ENCODE results near the gene FBXL16.
"Not testable (repeated sequence)": the region's sequence is repeated elsewhere in the genome, so short reads cannot be mapped to it uniquely, and the experiment has no call there.

FBXL16 gene

DNA sequence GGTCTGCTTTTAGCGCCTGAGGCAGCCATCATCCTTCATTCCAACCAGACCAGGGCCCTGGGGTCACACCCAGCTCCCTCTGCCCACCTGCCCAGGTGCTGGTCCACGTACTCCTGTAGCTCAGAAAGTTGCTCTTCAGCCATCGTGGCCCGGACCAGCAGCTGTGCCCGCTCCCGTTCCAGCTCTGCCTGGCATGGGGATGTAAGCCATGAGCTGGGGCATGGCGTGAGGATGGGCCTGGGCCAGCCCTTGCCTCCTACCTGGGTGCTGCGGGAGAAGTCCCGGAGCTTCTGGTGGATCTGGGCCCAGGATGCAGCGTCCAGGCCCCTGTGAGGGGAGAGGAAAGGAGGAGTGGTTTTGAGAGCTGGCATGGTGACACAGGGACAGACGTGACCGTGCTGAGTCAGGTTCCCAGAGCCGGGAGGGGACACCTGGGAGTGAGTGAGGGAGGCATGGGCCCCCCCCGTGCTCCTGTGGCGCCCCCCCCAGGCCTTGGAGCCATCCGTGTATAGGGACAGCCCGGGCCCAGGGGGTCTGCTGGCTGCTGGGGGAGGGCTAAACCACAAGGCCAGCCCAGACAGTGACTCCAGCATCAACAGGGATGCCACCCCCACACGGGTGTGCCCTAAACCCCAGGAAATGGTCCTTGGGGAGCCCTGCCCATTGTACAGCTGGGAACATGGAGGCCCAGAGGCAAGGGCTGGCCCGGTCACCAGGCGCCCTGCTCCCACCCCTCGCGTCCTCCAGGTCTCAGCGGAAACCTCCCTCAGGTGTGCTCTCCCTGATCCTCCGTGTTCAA, 17.4 kb upstream of the FBXL16 start:
- no peak for DNase-seq (ENCODE audit: low spot score)

DNA sequence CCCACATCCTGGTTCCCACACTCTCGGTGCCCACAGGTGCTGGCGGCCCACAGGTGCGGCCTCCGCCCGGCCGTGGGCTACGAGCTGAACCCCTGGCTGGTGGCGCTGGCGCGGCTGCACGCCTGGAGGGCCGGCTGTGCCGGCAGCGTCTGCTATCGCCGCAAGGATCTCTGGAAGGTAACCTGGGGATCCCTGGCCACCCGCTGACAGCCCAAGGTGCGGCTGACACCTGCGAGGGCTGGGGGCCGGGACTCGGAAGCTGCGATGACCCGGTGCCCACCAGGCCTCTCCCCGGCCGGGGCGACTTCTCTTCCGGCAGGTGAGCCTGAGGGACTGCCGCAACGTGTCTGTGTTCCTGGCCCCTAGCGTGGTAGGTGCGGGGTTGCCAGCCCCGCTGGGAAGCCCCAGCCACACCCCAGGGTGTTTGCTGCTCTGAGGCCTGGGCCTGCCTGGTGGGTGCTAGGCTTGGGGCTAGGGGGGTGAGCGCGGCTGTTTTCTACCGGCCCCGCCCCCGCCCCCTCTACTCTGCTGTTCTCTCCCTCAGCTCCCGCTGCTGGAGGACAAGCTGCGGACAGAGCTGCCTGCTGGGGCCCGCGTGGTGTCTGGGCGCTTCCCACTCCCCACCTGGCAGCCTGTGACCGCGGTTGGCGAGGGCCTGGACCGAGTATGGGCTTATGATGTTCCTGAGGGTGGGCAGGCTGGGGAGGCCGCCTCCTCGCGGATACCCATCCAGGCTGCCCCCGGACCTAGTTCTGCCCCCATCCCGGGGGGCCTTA, 16.4 kb upstream of the FBXL16 start:
- no peak for DNase-seq (ENCODE audit: low spot score)

DNA sequence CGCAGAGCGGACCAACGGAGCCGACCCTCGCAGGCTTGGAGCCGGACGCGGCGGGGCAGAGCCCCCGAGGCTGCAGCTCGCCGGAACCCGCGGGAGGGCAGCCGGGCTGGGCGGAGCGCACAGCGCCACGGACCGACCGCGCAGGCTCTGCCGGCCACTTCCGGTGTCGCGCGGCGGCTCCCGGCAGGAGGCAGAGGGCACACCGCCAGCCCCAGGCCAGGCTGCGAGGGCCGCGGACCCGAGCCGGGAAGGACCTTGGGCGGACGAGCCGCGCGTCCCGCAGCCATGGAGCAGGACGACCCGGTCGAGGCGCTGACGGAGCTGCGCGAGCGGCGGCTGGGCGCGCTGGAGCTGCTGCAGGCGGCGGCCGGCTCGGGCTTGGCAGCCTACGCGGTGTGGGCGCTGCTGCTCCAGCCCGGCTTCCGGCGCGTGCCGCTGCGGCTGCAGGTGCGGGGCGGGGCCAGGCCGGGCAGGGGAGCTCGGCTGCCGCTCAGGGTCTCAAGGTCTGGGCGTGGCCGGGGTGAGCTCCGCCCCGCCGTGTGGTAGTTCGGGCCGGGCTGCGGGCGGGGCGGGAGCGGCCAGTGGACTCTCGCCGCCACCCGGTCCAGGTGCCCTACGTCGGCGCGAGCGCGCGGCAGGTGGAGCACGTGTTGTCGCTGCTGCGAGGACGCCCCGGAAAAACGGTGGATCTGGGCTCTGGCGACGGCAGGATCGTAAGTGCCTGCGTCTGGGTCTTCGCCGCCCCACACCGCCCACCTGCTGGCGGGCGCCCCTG, 15.6 kb upstream of the FBXL16 start, which contains the start of gene ANTKMT:
Gene ANTKMT, plus strand, starts transcription at position 157 of the 775 bp plus-strand sequence. Its CDS starts 129 bp downstream, at position 286.
- peak; percentile 90 for DNase-seq (ENCODE audit: low spot score)

DNA sequence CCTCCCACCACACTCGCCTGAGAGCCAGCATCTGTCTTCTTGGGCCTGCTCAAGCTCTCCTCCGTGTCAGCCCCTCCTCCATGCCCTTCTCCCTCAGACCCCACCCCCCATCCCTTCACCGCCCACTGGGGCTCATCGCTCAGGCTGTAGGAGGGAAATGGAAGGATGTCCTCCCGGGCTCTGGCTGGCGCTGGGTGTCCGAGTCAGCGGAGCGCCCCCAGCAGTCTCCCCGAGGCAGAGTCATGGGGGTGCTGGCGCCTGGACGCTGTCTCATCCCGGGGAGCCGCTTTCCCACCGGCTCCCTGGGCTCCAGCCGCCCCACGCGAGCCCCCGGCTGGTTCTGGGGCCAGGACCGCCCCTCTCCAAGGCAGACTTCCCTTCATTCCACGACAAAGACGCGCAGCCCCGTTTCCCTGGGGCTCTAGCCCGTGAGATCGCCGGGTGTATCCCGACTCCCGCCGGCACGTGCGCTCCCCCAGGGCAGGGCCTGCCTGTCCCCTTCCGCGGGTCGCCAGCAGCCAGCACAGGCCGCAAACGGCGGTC, 14.9 kb upstream of the FBXL16 start:
- DNase-seq (ENCODE audit: low spot score): peak; percentile 57

DNA sequence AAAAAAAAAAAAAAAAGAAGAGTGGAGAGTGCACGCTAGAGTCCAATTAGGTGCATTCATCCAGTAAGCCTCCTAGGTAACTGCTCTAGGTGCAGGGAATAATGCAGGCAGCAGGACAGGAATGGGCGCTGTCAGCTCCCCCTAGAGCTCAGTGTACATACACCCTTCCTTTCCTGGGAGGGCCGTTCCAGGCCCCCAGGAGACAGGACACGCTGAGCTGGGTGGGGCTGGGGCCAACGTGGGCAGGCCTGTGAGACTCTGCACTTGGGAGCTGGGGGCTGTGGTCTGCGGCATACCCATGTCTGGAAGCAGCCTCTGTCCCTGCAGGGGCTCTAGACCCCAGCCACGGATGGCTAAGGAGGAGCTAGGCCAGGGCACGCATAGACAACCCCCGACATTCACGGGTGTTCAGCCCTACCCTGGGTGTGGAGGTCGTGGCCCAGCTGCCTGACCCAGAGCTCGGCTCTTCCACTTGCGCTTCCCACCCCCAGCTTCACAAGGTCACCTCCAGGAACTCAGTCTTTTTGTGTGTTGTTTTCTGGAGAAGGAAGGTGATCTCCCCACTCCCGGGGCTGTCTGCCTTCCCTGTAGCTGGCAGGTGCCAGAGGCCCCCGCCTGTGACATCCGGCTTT, 14.3 kb upstream of the FBXL16 start:
- no peak for DNase-seq (ENCODE audit: low spot score)

DNA sequence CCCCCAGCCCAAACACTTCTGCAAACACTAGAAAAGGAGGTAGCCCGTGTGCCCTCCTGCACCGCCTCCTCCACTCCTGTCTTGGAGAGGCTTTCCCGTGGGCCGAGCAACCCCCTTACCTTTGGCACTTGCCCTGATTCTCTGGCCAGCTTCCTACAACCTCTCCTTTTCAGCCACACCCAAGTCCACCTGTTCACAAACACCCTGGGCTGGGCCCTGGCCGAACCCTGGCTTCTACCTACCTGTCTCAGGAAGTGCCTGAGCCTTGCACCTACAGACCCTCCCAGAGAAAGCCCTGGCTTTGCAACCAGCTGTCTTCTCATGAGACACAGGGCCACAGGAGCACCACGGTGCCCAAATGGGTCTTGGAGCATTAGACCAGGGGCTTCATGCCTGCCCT, 13.3 kb upstream of the FBXL16 start:
- no peak for DNase-seq (ENCODE audit: low spot score)

DNA sequence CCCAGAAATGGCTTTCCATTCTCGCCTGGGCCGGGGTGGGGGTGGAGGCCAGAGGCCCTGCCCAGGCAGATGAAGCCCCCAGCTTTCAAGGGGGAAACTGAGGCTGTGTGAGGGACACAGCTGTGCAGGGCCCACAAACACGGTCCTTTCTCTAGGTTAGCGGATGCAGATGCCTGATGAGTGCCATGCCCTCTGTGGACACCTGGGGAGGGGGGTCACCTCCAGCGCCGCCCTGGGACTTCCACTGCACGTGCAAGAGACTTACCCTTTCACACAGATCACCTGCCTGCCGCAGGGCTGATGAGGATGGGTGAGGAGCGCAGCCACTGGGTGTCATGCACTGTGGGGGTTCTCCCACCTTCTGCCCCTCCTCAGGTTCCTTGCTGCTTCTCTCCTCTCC, 12.8 kb upstream of the FBXL16 start:
- no peak for DNase-seq (ENCODE audit: low spot score)

DNA sequence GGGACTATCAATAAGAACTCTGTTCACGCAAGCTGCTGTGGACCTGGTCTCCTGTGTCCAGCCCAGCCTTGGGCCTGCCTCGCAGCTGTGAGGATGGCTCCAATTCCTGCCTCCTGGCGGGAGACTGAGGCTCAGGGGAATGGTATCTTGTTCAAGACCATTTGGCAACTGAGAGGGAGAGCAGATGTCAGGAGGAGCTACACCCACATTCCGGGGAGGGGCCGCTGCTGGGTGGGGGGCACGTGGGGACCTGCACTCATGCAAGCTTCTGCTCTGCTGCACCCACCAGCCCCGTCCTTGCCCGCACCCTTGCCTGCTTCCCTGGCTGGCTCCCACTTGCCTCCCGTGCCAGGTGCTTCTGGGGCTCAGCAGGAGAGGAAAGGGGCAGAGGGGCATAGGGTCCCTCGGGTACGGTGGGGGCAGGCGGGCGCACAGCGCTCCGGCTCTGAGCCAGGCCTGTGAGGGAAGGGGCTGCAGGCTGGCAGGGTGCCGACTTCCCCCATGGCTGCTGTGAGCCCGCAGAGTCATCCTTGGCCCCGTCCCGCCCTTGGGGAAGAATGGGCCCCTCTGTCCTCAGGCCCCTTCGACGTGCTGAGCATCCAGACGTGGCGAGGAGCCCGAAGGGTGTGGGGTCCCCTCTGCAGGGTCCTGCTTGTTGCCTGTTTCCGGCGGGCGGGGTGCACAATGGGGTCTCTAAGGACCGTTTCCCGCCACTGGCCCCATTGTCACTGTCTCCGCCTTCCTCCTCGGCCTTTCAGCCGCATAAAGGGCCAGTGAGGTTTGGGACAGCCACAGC, 12.0 kb upstream of the FBXL16 start:
- no peak for DNase-seq (ENCODE audit: low spot score)

DNA sequence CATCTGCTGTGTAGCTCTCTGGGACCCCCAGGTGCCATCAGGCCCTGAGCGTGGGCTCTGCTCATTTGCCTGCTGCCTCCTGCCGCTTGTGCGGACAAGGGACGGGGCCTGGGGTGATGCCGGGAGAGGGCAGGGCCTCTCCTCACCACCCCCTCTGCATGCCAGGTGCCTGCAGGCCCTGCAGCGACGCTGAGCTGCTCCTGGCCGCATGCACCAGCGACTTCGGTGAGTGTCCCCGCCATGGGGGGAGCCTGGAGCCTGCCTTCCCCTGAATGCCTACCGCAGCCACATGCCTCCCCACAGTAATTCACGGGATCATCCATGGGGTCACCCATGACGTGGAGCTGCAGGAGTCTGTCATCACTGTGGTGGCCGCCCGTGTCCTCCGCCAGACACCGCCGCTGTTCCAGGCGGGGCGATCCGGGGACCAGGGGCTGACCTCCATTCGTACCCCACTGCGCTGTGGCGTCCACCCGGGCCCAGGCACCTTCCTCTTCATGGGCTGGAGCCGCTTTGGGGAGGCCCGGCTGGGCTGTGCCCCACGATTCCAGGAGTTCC, 11.2 kb upstream of the FBXL16 start:
- DNase-seq (ENCODE audit: low spot score): no peak

DNA sequence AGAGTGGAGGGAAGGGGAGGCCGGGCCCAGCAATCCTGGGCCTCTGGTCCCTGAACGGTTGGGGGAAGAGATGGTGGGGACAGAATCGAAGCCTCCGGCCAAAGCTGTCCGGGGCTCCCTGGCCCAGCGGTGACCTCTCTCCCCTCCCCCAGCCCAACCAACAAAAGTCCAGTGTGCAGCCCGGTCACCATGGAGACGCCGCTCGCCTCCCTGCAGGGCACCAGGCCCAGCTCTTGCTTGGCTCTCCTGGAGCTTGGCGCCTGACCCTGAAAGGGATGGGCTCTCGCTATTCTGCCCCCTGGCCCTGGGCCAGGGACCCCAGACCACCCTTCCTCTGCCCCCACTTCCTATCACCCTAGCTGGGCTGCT, 10.6 kb upstream of the FBXL16 start:
- no peak for DNase-seq (ENCODE audit: low spot score)

DNA sequence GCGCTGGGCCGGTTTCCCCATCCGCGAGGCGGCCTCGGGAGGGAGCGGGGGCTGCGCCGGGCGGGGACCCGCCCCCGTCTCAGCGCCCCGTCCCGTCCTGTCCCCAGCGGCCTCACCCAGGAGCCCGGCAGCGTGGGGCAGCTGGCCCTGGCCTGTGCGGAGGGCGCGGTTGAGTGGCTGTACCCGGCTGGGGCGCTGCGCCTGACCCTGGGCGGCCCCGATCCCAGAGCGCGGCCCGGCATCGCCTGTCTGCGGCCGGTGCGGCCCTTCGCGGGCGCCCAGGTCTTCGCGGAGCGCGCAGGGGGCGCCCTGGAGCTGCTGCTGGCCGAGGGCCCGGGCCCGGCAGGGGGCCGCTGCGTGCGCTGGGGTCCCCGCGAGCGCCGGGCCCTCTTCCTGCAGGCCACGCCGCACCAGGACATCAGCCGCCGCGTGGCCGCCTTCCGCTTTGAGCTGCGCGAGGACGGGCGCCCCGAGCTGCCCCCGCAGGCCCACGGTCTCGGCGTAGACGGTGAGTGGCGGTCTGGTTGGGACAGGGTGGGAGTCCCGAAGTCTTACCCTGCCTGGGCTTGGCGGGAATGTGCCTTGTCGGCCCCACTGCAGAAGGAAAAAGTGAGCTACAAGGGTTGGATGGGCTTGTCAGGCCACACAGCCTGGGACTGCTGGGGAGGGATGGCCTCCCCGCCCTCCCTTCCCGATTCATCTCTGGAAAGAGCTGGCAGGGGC, 10.0 kb upstream of the FBXL16 start:
- DNase-seq (ENCODE audit: low spot score): no peak

DNA sequence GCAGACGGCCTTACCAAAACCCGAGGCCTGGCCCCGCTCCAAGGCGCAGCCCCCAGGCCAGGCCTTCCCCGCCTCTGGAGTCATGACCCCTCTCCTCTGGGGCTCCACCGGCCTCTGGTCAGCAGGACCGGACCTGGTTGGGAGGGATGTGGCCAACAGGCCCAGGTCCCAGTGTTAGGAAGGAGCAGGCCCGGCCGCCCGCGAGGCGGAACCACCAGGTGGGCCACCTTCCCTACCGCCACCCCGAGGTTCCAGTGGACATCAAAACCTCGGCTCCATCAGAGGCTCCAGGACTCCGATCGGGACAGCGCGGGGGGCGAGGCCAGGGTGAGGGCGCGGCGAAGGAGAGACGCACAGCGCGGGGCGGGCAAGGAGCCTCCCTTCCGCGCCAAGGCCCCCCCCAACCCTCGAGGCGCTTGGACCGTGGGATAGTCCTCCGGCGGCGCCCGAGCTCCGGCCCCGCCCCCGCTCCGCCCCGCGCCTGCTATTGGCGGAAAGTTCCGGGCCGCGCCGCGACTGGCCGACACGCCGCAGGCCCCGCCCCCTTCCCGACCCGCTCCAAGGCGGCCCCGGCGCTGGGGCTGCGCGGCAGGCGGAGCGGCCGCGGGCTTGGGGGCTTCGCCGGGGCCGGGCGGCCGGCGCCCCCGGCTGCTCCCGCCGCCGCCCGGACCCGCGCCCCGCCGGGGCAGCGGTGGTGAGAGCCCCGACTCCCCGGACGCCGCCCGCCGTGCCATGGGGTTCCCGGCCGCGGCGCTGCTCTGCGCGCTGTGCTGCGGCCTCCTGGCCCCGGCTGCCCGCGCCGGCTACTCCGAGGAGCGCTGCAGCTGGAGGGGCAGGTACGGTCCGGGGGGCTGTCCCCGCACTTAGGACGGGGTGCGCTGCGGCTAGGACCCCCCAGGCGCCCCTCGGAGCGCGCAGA, 9.2 kb upstream of the FBXL16 start, which contains the start of gene METRN:
Gene METRN, plus strand, starts transcription at position 561 of the 919 bp plus-strand sequence. Its CDS starts 172 bp downstream, at position 733.
- DNase-seq (ENCODE audit: low spot score): peak; percentile 94

DNA sequence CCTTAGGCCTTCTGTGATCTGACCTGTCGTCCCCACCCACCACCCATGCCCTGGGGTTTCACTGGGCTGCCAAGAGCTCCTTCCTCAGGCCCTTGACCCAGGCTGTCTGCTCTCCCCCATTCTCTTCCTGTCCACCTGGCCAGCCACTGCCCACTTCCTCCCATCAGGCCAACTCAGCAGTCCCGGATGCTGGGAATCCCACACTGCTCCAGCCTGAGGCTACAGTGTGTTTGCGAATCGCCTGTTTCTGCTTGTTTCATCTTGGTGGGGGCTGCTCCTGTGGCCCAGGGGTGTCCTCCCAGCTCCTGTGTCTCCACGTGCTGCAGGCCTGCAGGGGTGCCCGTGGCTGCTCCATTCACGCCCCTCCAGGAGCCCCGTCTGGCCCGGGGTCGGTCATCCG, 8.5 kb upstream of the FBXL16 start:
- DNase-seq (ENCODE audit: low spot score): no peak

DNA sequence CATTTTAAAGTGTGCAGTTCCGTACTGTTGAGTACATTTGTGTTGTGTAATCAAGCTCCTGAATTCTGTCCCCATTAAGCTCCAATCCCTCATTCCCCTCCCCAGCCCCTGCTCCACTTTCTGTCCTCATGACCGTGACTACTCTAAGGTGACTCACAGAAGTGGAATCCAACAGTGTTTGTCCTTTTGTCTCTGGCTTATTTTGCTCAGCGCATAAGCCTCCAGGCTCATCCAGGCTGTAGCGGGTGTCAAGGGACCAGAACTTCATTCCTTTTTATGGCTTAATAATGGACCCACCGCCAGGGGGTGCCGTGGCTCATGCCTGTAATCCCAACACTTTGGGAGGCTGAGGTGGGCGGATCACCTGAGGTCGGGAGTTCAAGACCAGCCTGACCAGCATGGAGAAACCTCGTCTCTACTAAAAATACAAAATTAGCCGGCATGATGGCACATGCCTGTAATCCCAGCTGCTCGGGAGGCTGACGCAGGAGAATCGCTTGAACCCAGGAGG, 7.2 kb upstream of the FBXL16 start:
- not testable (repeated sequence) for DNase-seq (ENCODE audit: low spot score)

DNA sequence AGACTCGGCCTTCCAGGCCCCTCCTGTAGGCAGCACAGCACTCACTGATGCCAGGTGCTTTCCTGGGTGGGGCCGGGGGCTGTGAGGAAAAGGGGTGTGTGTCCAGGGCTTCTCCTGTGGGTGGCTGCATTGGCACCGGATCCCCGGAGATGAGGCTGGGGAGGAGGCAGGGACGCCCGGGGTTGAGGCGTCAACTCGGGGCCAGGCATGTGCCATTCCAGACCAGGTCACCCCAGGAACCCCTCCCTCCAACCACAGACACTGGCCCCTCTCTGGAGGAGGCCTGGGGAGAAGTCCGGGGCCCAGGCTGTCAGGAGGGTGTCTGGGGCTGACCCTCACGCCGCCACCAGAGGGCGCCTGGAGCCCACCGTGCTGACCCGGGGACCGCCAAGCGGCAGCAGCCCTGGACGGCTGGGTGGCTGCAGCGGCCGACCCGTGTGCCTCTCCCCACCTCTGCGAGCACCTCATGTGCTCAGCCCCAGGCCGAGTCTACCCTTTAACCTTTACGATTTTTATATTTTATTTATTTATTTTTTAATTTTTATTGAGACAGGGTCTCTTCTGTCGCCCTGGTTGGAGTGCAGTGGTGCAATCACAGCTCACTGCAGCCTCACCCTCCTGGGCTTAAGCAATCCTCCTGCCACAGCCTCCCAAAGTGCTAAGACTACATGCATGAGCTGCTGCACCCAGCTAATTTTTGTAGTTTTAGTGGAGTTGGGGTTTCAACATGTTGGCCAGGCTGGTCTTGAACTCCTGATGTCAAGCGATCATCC, 6.1 kb upstream of the FBXL16 start:
- DNase-seq (ENCODE audit: low spot score): peak; percentile 87

DNA sequence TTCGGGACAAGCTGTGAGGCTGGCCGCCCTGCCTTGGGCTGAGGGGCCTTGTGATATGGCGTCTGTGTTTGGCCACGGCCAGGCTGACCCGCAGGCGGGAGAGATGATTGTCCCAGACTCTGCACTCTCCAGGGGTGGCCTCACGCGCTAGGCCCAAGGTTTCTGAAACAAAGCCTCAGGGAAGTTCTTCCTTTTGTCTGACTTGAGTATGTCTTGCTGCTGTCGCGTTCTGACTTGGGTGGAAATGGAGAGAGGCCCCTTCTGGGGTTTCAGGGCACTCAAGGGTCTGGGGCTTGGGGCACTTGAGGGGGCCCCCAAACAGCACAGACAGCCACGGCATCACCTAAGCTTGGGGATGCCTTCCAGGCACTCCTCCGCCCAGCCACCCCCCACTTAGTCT, 5.5 kb upstream of the FBXL16 start:
- no peak for DNase-seq (ENCODE audit: low spot score)

DNA sequence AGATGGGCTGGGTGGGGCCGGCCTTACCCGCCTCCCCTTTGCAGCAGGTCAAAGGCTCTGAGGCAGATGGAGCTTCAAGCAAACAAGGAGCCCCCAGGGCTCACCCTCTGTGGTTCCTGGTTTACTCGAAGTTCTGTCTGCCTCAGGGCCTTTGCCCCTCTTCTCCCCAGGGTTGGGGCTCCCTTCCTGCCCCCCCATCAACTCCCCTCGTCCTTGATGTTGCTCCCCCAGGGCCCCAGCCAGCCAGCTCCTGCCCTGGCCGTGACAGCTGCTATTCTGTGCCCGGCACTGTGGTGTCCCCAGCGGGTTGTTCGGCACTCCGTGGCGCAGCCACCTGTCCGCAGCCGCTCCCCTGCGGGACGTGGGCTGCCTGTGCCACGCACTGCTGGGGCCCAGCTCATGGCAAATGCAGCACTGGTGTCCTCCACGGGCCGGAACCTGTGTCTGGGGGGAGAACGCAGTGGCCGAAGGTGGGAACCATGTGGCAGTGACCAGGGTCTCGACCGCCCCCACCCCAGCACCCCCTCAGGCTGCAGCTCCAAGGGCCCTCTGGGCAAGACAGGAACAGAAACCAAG, 5.0 kb upstream of the FBXL16 start:
- DNase-seq (ENCODE audit: low spot score): no peak

All from germinal center (tissue), 1 donor.